Transverse colon (tissue), 4 donors: Measurements from ENCODE around the gene CTRB1. TPM values are rescaled to one million over a fixed set of nuclear protein-coding genes. Genes with fewer than 3 reads are reported as not detected.
A peak's percentile ranks its signal among the peaks of the same experiment; 100 is the strongest.

Experiments used
- DNase-seq: peaks from one replicate; pipeline ENCODE4 v3.0.0-alpha.2; 2019
- H3K27ac ChIP-seq, 4 donors: fragments of 200-600 bp; sonication (generic); 2 replicates each; pipeline ENCODE4 v1.5.1; 2016 to 2018; ENCODE audit warnings: inconsistent platforms in 4 of 4
- H3K27me3 ChIP-seq: fragments of 200-600 bp; sonication (generic); 2 replicates; pipeline ENCODE4 v1.5.1; 2017; ENCODE audit warnings: inconsistent platforms
- H3K36me3 ChIP-seq, 4 donors: fragments of 200-600 bp; sonication (generic); 2 replicates each; pipeline ENCODE4 v1.5.1; 2017 to 2019; ENCODE audit warnings: inconsistent platforms in 4 of 4
- H3K4me1 ChIP-seq, 4 donors: fragments of 200-600 bp; sonication (generic); 2 replicates each; pipeline ENCODE4 v1.5.1; 2017 to 2020; ENCODE audit warnings: inconsistent platforms in 4 of 4
- H3K4me3 ChIP-seq, 4 donors: fragments of 200-600 bp; sonication (generic); 1 replicate in 1 of 4; 2 replicates in 3 of 4; pipeline versions ENCODE4 v1.5.1 to v1.6.1; 2017 to 2019; ENCODE audit warnings: inconsistent platforms in 4 of 4
- H3K9me3 ChIP-seq, 2 donors: fragments of 200-600 bp; sonication (generic); 2 replicates each; pipeline ENCODE4 v1.5.1; 2017 to 2019; ENCODE audit warnings: inconsistent platforms in 2 of 2
- EP300 ChIP-seq: sonication (generic); formaldehyde crosslinking; IDR thresholded peaks from one replicate; pipeline ENCODE4 v1.6.1; 2017; ENCODE audit warnings: antibody characterized with exemption, low read depth
- POLR2A ChIP-seq: fragments of 450-650 bp; IDR thresholded peaks from one replicate; pipeline ENCODE4 v1.6.1; 2016; ENCODE audit warnings: antibody characterized with exemption, mild to moderate bottlenecking, moderate library complexity
- POLR2AphosphoS5 ChIP-seq, 3 donors: sonication (generic); formaldehyde crosslinking; IDR thresholded peaks; one replicate each; pipeline ENCODE4 v1.6.1; 2016; ENCODE audit warnings: antibody characterized with exemption in 3 of 3
- WGBS, 2 donors: methylation state at CpG; one replicate each; pipeline ENCODE4 v1.1.5; 2018; ENCODE audit warnings: low coverage in 1 of 2; 5-methylcytosine and 5-hydroxymethylcytosine counted together
- in situ Hi-C, 4 donors: fragments of 200-750 bp; cut with MboI; loops; one replicate each; pipeline versions ENCODE4 v1.15.0 to v1.15.1; 2017; ENCODE audit warnings: low sequenced_read_pairs in 3 of 4, low pct_ligation_motif_present in 1 of 4, low pct_unique_long_range_greater_than_20kb in 1 of 4
- intact Hi-C: fragments of 100-400 bp; cut with DNase I; formaldehyde crosslinking; loops from one replicate; pipeline ENCODE4 v1.15.1; 2023; ENCODE audit warnings: low total_unique reads
- total RNA-seq, 4 donors: library from RNA; depleted of rRNA; stranded (reverse); fragments of >200 nt; gene quantifications; one replicate each; pipeline ENCODE4 v1.1.0, GENCODE V29; 2016
- TF ChIP-seq, protein P1 (sequence below), 5 experiments: fragments of 200-600 bp in 3 of 5; fragments of 450-650 bp in 2 of 5; sonication (generic) in 3 of 5; IDR thresholded peaks; 1 replicate in 2 of 5; 2 replicates in 3 of 5; pipeline ENCODE4 v1.5.1; 2016 to 2017; ENCODE audit warnings: antibody characterized with exemption in 5 of 5, inconsistent platforms in 3 of 5, mild to moderate bottlenecking in 2 of 5, moderate library complexity in 1 of 5

The CTRB1 gene
- total RNA-seq, 4 donors from 2014 or later = not detected

DNA sequence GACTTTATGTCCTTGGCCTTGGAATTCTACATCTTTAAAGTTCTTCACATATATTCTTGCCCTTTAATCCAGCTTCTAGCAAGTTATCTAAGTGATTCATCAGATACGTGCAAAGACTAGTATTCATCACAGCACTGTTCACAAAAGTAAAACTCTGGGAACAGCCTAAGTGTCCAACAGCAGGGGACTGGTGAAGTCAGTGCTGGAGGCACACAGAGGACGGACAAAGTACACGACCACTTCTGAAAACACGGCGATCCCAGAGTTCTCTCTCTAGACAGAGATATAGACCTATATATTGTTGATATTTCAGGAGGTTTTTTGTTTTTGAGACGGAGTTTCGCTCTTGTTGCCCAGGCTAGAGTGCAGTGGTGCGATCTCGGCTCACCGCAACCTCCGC lies 12.8 kb downstream of the CTRB1 start:
- H3K27ac ChIP-seq = no peak overlapping the region
- peaks cover 0 to 23% (median 5%) of the 10 kb centered on the region in 4 donors for H3K36me3 ChIP-seq
- H3K4me3 ChIP-seq = no peak overlapping the region
- TF ChIP-seq, protein P1, sequence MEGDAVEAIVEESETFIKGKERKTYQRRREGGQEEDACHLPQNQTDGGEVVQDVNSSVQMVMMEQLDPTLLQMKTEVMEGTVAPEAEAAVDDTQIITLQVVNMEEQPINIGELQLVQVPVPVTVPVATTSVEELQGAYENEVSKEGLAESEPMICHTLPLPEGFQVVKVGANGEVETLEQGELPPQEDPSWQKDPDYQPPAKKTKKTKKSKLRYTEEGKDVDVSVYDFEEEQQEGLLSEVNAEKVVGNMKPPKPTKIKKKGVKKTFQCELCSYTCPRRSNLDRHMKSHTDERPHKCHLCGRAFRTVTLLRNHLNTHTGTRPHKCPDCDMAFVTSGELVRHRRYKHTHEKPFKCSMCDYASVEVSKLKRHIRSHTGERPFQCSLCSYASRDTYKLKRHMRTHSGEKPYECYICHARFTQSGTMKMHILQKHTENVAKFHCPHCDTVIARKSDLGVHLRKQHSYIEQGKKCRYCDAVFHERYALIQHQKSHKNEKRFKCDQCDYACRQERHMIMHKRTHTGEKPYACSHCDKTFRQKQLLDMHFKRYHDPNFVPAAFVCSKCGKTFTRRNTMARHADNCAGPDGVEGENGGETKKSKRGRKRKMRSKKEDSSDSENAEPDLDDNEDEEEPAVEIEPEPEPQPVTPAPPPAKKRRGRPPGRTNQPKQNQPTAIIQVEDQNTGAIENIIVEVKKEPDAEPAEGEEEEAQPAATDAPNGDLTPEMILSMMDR (IDR thresholded peaks at IDR 0.05) = no peak
- TF ChIP-seq POLR2AphosphoS5 (IDR thresholded peaks at IDR 0.05) (no peak), POLR2A (no peak), EP300 (no peak)
- in situ Hi-C loops (no loop called here), intact Hi-C loops (no loop called here)
- 92% methylated on average over 6 to 11 of the region's 11 CpGs for WGBS, 2 donors
- no peaks in the 10 kb centered on the region for H3K27me3 ChIP-seq
- DNase-seq = no peak
- peaks cover 4 to 13% (median 9%) of the 10 kb centered on the region in 4 donors for H3K4me1 ChIP-seq
- no peaks in the 10 kb centered on the region for H3K9me3 ChIP-seq

DNA sequence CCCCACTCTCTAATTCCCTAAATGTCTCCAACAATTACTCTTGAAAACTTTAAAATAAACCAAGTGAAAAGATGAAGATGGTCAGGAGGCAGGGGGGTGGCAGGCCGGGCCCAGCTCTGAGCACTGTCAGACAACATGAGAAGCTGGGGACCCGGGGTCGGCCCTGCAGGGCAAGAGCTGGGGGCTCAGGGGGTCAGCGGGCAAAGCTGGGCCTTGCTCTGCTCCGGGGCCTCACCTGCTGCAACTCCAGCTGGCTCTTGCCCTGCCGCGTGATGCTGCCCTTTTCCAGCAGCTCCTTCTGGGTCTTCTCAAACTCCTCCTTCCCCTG lies 14.8 kb downstream of the CTRB1 start:
- TF ChIP-seq, protein P1 (IDR thresholded peaks at IDR 0.05) = no peak
- no peak for TF ChIP-seq POLR2AphosphoS5 (IDR thresholded peaks at IDR 0.05)
- TF ChIP-seq EP300 = no peak
- no peak for TF ChIP-seq POLR2A
- H3K9me3 ChIP-seq = no peaks in the 10 kb centered on the region
- peaks cover 0 to 23% (median 5%) of the 10 kb centered on the region in 4 donors for H3K36me3 ChIP-seq
- intact Hi-C loops = no loop called here
- peaks cover 14 to 22% (median 19%) of the 10 kb centered on the region in 4 donors for H3K4me1 ChIP-seq
- peak overlapping the region in 3 of 4 donors; percentile 6 to 69 (median 54) for H3K27ac ChIP-seq
- DNase-seq = no peak
- WGBS, 2 donors = 63 to 66% methylated on average over 2 to 7 of the region's 7 CpGs
- H3K4me3 ChIP-seq = no peak overlapping the region
- in situ Hi-C loops = no loop called here
- H3K27me3 ChIP-seq = no peaks in the 10 kb centered on the region

DNA sequence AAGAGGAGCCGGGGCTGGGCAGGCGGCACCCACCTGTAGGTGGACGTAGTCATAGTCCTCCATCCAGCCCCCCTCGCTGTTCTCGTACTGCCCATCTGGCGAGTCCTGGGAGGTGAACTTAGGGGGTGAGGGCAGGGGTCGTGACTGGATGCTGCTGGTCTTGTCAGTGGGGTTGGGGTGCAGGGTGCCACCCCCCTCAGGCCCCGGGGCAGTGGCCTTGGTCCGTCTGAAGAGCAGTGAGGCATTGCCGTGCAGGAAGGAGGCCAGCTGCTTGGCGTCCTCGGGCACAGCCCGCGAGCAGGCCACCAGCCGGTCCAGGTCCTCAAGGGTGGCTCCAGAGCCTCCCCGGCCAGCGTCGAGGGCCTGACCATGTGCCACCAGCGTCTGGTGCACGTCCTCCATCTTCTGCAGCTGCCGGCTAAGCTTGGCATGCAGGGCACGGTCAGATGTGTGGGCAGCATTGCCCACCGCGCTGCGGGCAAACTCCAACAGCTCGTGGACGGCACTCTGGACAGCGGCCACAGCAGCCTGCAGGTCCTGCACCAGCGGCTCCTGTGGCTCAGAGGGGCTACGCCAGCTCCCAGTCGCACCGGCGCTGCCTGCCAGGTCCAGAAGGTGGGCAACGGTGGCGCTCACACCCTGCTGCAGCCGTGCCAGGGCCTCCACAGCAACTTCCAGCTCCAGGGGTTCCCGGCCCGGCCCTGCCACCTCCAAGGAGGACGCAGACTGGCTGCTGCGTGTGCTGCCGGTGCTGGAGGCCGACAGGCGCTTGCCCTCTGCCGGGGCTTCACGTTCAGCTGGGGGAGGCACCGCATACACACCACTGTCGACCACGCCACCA lies 16.3 kb downstream of the CTRB1 start:
- intact Hi-C loops = loop anchor here (1.0 kb wide), 1 partner anchor 150 kb away; no protein-coding TSS in a partner anchor
- TF ChIP-seq POLR2A = no peak
- TF ChIP-seq EP300 = no peak
- TF ChIP-seq, protein P1 (IDR thresholded peaks at IDR 0.05) = no peak
- TF ChIP-seq POLR2AphosphoS5 (IDR thresholded peaks at IDR 0.05) = no peak
- Histone ChIP-seq H3K4me1 (peaks cover 25 to 33% (median 29%) of the 10 kb centered on the region in 4 donors), H3K9me3 (no peaks in the 10 kb centered on the region), H3K4me3 (no peak overlapping the region), H3K36me3 (peaks cover 0 to 12% (median 0%) of the 10 kb centered on the region in 4 donors), H3K27ac (peak overlapping the region in 2 of 4 donors; percentile 54 to 69), H3K27me3 (no peaks in the 10 kb centered on the region)
- in situ Hi-C loops = no loop called here
- 85% methylated on average over 33 of the region's 48 CpGs; no CpG with 5 or more reads in 1 of the 2 donors for WGBS, 2 donors
- no peak for DNase-seq

DNA sequence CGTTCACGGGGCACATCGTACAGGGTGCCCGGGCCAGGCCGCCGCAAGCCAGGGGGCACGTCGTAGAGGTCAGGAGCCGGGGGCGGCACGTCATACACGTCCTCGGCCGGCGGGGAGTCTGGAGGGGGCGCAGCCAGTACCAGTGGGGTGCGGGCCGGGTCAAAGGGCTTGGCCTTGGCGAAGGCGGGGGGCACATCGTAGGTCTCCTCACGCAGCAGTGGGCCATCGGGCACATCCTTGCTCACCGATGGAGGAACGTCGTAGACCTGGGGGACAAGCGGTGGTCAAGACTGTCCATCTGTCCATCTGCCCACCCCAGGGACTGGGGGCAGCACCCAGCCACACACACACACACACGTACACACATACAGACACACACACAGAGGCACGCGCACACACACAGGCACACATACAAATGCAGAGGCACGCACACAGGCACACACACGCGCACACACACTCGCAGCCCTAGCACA lies 17.0 kb downstream of the CTRB1 start:
- Histone ChIP-seq H3K27ac (no peak overlapping the region), H3K36me3 (peaks cover 0 to 12% (median 0%) of the 10 kb centered on the region in 4 donors), H3K9me3 (no peaks in the 10 kb centered on the region), H3K4me3 (no peak overlapping the region), H3K4me1 (peaks cover 25 to 33% (median 29%) of the 10 kb centered on the region in 4 donors), H3K27me3 (no peaks in the 10 kb centered on the region)
- in situ Hi-C loops = no loop called here
- 91% methylated on average over 20 of the region's 34 CpGs; no CpG with 5 or more reads in 1 of the 2 donors for WGBS, 2 donors
- no peak for DNase-seq
- no peak for TF ChIP-seq EP300
- TF ChIP-seq, protein P1 (IDR thresholded peaks at IDR 0.05) = no peak
- TF ChIP-seq POLR2AphosphoS5 (IDR thresholded peaks at IDR 0.05) = no peak
- TF ChIP-seq POLR2A = no peak
- intact Hi-C loops = no loop called here
